Body of pancreas (tissue), 4 donors: ENCODE data around the gene PARP2. TPM values are rescaled to one million over a fixed set of nuclear protein-coding genes. Genes with fewer than 3 reads are reported as not detected.

Experiments used
- ATAC-seq: fragments of 150-250 bp; one replicate; pipeline ENCODE4 v1.9.1; 2016
- DNase-seq, 4 donors: peaks; one replicate each; pipeline ENCODE4 v3.0.0-alpha.2; 2019
- H3K27ac ChIP-seq, 4 donors: fragments of 200-600 bp; sonication (generic); 1 replicate in 3 of 4; 2 replicates in 1 of 4; pipeline versions ENCODE4 v1.5.1 to v1.6.1; 2016 to 2019; ENCODE audit warnings: mild to moderate bottlenecking in 1 of 4, mixed read lengths in 1 of 4, moderate library complexity in 1 of 4
- H3K27me3 ChIP-seq, 2 donors: fragments of 200-600 bp; sonication (generic); one replicate each; pipeline ENCODE4 v1.6.0; 2016; ENCODE audit warnings: mild to moderate bottlenecking in 1 of 2
- H3K36me3 ChIP-seq, 2 donors: fragments of 200-600 bp; sonication (generic); replicated peaks in 1 of 2; 2 replicates each; pipeline ENCODE4 v1.5.1; 2016; ENCODE audit warnings: low read depth in 2 of 2; ENCODE audit not compliant: insufficient read depth in 1 of 2
- H3K4me1 ChIP-seq: fragments of 200-600 bp; sonication (generic); one replicate; pipeline ENCODE4 v1.6.0; 2016
- H3K4me3 ChIP-seq, 2 donors: fragments of 200-600 bp; sonication (generic); 1 replicate in 1 of 2; 2 replicates in 1 of 2; pipeline ENCODE4 v1.5.1; 2016 to 2019
- H3K9me3 ChIP-seq, 3 donors: fragments of 200-600 bp; sonication (generic); 1 replicate in 2 of 3; 2 replicates in 1 of 3; pipeline ENCODE4 v1.5.1; 2016
- POLR2A ChIP-seq, 3 donors: fragments of 450-650 bp; IDR thresholded peaks; one replicate each; pipeline ENCODE4 v1.6.1; 2016; ENCODE audit warnings: antibody characterized with exemption in 3 of 3, mild to moderate bottlenecking in 2 of 3
- WGBS, 2 donors: methylation state at CpG; one replicate each; pipeline ENCODE4 v1.1.5; 2017; 5-methylcytosine and 5-hydroxymethylcytosine counted together
- intact Hi-C: fragments of 100-400 bp; cut with DNase I; formaldehyde crosslinking; loops from one replicate; pipeline ENCODE4 v1.15.1; 2023
- total RNA-seq, 2 donors: library from RNA; depleted of rRNA; stranded (reverse); fragments of >200 nt; gene quantifications; one replicate each; pipeline ENCODE4 v1.1.0, GENCODE V29; 2016
- TF ChIP-seq, protein P1 (sequence below), 7 experiments: fragments of 450-650 bp in 4 of 7; fragments of 200-600 bp in 3 of 7; sonication (generic) in 3 of 7; IDR thresholded peaks; one replicate each; pipeline ENCODE4 v1.5.1; 2016 to 2019; ENCODE audit warnings: antibody characterized with exemption in 7 of 7

Gene PARP2
- total RNA-seq, 2 donors from 2014 or later = 5.6 to 11.7 TPM

- Histone ChIP-seq H3K9me3 (no peaks in the 10 kb centered on the region), H3K36me3 (peaks cover 0 to 2% of the 10 kb centered on the region in 2 donors), H3K27me3 (no peaks in the 10 kb centered on the region), H3K4me3 (peak overlapping the region; percentile 59 to 79), H3K27ac (peak overlapping the region; percentile 85 to 91 (median 89)), H3K4me1 (peaks cover 11% of the 10 kb centered on the region)
- intact Hi-C loops = no loop called here
- 0 to 2% methylated on average over 3 of the region's 3 CpGs for WGBS, 2 donors
- DNase-seq (no peak), ATAC-seq (no peak)
- no peak for TF ChIP-seq POLR2A (IDR thresholded peaks at IDR 0.05)
- TF ChIP-seq, protein P1, sequence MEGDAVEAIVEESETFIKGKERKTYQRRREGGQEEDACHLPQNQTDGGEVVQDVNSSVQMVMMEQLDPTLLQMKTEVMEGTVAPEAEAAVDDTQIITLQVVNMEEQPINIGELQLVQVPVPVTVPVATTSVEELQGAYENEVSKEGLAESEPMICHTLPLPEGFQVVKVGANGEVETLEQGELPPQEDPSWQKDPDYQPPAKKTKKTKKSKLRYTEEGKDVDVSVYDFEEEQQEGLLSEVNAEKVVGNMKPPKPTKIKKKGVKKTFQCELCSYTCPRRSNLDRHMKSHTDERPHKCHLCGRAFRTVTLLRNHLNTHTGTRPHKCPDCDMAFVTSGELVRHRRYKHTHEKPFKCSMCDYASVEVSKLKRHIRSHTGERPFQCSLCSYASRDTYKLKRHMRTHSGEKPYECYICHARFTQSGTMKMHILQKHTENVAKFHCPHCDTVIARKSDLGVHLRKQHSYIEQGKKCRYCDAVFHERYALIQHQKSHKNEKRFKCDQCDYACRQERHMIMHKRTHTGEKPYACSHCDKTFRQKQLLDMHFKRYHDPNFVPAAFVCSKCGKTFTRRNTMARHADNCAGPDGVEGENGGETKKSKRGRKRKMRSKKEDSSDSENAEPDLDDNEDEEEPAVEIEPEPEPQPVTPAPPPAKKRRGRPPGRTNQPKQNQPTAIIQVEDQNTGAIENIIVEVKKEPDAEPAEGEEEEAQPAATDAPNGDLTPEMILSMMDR (IDR thresholded peaks at IDR 0.05) = no peak
Measured at GRCh38 chr14:20343862-20344220, 406 bp downstream of the PARP2 start.

DNA sequence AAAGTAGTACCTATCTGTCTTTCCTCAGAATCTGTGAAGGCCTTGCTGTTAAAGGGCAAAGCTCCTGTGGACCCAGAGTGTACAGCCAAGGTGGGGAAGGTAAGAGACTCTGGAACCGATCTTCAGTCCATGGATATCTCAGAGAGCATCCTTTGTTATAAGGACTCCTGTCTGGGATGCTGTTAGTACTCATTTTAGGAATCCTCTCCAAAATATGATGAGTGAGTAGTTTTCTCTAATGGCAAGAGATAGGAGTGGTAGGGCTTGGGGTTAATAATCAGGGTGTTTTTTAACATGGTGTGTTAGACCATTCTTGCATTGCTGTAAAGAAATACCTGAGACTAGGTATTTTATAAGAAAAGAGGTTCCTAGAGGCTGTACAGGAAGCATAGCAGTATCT is 1.9 kb downstream of the PARP2 start:
- intact Hi-C loops = no loop called here
- ATAC-seq (no peak), DNase-seq (no peak)
- TF ChIP-seq, protein P1 (IDR thresholded peaks at IDR 0.05) = no peak
- TF ChIP-seq POLR2A (IDR thresholded peaks at IDR 0.05) = no peak
- Histone ChIP-seq H3K4me1 (peaks cover 11% of the 10 kb centered on the region), H3K27me3 (no peaks in the 10 kb centered on the region), H3K9me3 (no peaks in the 10 kb centered on the region), H3K36me3 (peaks cover 0 to 4% of the 10 kb centered on the region in 2 donors), H3K4me3 (no peak overlapping the region), H3K27ac (no peak overlapping the region)
- WGBS, 2 donors = 75 to 92% methylated on average over 1 of the region's 1 CpG

- H3K9me3 ChIP-seq = no peaks in the 10 kb centered on the region
- peaks cover 11% of the 10 kb centered on the region for H3K4me1 ChIP-seq
- ATAC-seq (no peak), DNase-seq (no peak)
- no peak overlapping the region for H3K4me3 ChIP-seq
- WGBS, 2 donors = 100% methylated on average over 1 of the region's 1 CpG
- TF ChIP-seq POLR2A (IDR thresholded peaks at IDR 0.05) = no peak
- TF ChIP-seq, protein P1 (IDR thresholded peaks at IDR 0.05) = no peak
- H3K36me3 ChIP-seq = peaks cover 0 to 5% of the 10 kb centered on the region in 2 donors
- no peaks in the 10 kb centered on the region for H3K27me3 ChIP-seq
- intact Hi-C loops = no loop called here
- H3K27ac ChIP-seq = no peak overlapping the region
Measured at GRCh38 chr14:20346713-20347112, 3.3 kb downstream of the PARP2 start.

- TF ChIP-seq, protein P1 (IDR thresholded peaks at IDR 0.05) = no peak
- TF ChIP-seq POLR2A (IDR thresholded peaks at IDR 0.05) = no peak
- Histone ChIP-seq H3K4me1 (peaks cover 11% of the 10 kb centered on the region), H3K9me3 (no peaks in the 10 kb centered on the region), H3K36me3 (peaks cover 0 to 7% of the 10 kb centered on the region in 2 donors), H3K27me3 (no peaks in the 10 kb centered on the region), H3K27ac (no peak overlapping the region), H3K4me3 (no peak overlapping the region)
- intact Hi-C loops = no loop called here
- no peak for DNase-seq
- WGBS, 2 donors = 92 to 95% methylated on average over 3 of the region's 3 CpGs
- no peak for ATAC-seq
Measured at GRCh38 chr14:20347747-20348146, 4.3 kb downstream of the PARP2 start.

DNA sequence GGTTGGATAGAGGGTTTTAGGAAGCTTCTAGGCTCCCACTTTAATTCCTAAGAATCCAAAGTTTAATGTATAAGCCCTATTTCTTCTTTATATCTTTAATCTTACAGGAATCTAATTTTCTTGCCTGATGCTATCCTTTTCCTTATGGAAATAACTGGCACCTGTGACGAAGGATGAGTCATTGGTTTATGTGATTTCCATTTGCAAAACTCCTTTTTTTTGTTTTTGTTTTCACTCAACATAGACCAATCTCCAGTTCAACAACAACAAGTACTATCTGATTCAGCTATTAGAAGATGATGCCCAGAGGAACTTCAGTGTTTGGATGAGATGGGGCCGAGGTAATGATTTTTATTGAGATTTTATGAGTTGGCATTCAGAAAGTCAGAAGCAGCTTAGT is 6.8 kb downstream of the PARP2 start:
- peaks cover 0 to 18% of the 10 kb centered on the region in 2 donors for H3K36me3 ChIP-seq
- intact Hi-C loops = no loop called here

More for the DNA sequence above, 6.8 kb downstream of the PARP2 start:
- WGBS, 2 donors = 85 to 97% methylated on average over 2 of the region's 2 CpGs
- H3K4me1 ChIP-seq = no peaks in the 10 kb centered on the region
- TF ChIP-seq POLR2A (IDR thresholded peaks at IDR 0.05) = no peak
- TF ChIP-seq, protein P1 (IDR thresholded peaks at IDR 0.05) = no peak
- no peak overlapping the region for H3K27ac ChIP-seq
- ATAC-seq (no peak), DNase-seq (no peak)
- no peaks in the 10 kb centered on the region for H3K27me3 ChIP-seq
- H3K4me3 ChIP-seq = no peak overlapping the region
- H3K9me3 ChIP-seq = no peaks in the 10 kb centered on the region
